HG03460 (cell line): ENCODE results near the gene SPEN.
"Not testable (repeated sequence)": the region's sequence is repeated elsewhere in the genome, so short reads cannot be mapped to it uniquely, and the experiment has no call there.

Source experiments
- ATAC-seq: cut with Tn5 transposase; IDR thresholded peaks from one replicate; pipeline ENCODE4 v1.9.1; 2021; ENCODE audit not compliant: unreplicated experiment

Gene SPEN

DNA sequence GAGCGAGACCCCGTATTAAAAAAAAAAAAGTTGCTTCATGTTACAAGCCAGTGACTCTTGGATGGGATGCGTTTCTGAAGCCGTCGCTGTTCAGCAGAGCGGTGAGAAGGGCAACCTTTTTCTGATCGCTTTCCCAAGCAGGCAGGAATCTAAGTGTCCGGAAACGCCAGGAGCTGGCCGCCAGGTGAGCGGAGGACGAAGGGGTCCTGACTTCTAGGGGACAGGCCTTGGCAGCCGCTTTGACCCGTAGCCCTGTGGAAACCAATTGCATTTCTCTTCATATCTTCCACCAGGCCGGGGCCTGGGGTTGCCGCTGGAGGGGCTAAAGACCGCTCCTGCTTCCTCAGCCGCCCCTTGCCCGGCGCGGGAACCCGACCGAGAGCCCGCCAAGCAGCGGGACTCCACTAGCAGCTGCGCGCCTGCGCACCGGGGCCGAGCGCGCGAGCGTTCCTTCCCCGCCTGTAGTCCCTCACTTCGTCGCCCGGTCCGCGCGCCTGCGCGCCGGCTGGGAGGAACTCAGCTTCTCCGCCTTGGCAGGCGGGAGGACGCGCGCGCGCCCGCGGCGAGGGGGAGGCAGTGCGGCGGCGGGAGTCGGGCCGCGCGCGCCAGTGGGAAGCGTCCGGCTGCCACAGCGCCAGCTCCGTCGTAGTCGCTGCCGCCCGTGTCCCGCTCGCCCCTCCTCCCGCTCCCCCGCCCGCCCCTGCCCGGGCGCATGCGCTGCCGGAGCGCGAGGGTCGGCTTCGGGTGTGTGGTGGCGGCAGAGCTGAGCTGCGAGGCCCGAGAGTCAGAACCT, at the start of gene SPEN:
Gene SPEN (plus strand): TSS at position 608 of the 793 bp plus-strand sequence. CDS start 361 bp downstream, outside the sequence.
- peak; percentile 53 for ATAC-seq

- ATAC-seq = no peak
Measured at GRCh38 chr1:15799004-15799867, 48.3 kb upstream of the SPEN start.

DNA sequence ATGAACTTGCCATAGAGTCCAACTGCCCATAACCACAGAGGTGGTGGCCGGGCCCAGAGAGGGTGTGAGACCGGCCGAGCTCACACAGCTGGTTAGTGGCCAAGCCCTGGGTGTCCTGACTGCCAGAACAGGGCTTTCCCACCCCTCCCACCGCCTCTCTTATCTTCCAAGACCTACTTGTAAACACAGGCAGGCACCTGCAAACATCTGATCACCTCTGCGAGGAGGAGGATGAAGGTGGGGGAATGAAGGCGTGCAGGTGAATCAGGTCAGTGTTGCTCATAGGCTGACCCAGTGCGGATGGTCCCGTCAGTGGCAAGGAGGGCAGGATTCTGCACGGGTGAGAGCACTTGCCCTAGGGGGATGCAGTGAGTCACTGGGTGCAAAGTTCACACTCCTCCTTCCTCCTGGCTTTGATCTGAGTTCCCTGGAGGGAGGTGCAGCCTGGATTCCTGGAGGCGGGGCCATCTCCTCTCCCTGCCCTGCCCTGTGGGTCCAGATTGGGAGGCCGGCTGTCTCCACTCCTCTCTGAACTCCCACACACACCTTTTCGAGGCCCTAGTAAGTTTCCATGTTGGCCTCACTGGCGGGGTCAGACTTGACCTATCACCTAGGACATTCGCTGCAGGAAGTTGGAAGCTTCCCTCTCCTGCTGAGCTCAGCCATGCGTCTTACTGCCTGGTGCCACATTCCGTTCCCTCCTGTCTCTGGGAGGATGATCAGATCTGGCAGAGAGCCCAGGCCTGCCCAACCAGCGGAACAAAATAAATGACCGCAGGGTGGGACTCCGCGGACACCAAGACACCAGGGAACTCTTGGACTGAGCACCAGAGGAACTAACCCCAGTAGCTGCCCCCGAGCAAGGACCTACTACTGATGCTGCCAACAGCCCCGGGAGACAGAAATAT, 47.3 kb upstream of the SPEN start:
- ATAC-seq = no peak

GRCh38 chr1:15802234-15802965, 45.1 kb upstream of the SPEN start:
- ATAC-seq = no peak

GRCh38 chr1:15803380-15803779, 44.1 kb upstream of the SPEN start:
- no peak for ATAC-seq

- no peak for ATAC-seq
Measured at GRCh38 chr1:15804060-15804459, 43.4 kb upstream of the SPEN start.

GRCh38 chr1:15807121-15807520, 40.4 kb upstream of the SPEN start:
- no peak for ATAC-seq

- not testable (repeated sequence) for ATAC-seq
Measured at GRCh38 chr1:15807549-15807948, 40.0 kb upstream of the SPEN start, which contains the start of gene UQCRHL. Gene UQCRHL (minus strand): TSS chr1:15807649. CDS start chr1:15807649, 0 bp downstream.

- no peak for ATAC-seq
Measured at GRCh38 chr1:15808955-15809354, 38.6 kb upstream of the SPEN start.

DNA sequence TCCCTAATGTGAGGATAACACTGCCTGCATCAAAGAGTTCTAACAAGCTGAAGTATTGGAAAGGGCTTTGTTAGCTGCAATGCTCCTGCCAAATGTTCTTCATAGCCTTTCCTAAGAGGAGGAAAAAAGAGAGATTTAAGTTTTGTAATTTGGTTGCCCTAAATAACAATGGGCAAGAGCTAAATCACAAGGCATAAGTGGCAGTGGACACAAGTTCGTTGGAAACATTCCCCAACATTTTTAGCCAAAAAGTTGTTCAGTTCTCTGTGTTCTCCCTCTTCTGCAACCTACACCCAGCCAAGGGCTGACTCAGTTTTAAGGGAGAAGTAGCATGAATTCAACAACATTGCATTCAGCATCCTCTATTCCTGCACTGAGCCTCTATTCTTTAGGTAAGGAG, 37.4 kb upstream of the SPEN start:
- no peak for ATAC-seq

DNA sequence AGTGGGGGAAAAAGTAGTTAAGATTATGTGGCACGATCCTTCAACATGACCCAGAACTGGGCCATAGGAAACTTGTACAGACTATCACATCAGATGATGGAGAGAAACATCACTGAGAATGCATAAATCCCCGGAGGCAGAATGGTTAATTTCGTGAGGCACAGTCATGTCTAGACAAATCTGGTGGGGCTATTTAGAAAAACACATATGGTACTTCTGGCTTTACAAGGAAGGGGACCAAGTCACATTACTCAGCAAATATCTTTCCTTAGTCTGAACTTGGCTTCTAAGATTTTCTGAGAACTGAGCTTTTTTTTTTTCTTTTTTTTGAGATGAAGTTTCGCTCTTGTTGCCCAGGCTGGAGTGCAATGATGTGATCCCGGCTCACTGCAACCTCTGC, 30.8 kb upstream of the SPEN start:
- no peak for ATAC-seq

DNA sequence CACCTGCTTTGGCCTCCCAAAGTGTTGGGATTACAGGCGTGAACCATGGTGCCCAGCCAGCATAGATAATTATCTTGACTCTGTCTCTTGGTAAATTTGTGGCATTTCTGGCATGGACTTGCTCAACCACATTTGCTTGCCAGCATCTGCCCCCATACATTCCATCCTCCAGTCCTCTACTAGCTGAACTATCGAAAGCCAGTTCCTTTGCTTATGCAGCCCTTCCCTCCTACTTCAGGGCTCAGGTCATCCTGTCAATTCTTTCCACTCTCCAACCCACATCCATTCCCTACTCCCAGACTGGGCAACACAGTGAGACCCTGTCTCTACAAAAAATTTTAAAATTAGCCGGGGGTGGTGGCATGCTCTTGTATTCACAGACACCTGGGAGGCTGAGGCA, 27.0 kb upstream of the SPEN start:
- no peak for ATAC-seq

GRCh38 chr1:15825800-15826199, 21.7 kb upstream of the SPEN start:
- no peak for ATAC-seq

GRCh38 chr1:15826810-15827507, 20.5 kb upstream of the SPEN start:
- no peak for ATAC-seq

DNA sequence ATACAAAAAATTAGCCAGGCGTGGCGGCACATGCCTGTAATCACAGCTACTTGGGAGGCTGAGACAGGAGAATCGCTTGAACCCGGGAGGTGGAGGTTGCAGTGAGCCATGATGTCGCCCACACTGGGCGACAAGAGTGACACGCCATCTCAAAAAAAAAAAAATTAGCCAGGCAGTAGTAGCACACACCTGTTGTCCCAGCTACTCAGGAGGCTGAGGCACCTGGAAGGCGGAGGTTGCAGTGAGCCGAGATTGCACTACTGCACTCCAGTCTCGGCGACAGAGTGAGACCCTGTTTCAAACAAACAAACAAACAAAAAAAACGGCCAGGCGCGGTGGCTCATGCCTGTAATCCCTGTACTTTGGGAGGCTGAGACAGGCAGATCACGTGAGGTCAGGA, 19.9 kb upstream of the SPEN start:
- not testable (repeated sequence) for ATAC-seq

DNA sequence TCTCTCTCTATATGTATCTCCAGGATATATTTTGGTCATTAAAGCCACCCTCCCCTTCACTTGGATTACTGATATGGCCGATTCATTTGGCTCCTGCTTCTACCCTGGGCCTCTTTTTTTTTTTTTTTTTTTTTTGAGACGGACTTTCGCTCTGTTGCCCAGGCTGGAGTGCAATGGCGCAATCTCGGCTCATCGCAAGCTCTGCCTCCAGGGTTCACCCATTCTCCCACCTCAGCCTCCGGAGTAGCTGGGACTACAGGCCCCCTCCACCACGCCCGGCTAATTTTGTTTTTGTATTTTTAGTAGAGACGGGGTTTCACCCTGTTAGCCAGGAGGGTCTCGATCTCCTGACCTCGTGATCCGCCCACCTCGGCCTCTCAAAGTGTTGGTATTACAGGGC, 18.6 kb upstream of the SPEN start:
- not testable (repeated sequence) for ATAC-seq

DNA sequence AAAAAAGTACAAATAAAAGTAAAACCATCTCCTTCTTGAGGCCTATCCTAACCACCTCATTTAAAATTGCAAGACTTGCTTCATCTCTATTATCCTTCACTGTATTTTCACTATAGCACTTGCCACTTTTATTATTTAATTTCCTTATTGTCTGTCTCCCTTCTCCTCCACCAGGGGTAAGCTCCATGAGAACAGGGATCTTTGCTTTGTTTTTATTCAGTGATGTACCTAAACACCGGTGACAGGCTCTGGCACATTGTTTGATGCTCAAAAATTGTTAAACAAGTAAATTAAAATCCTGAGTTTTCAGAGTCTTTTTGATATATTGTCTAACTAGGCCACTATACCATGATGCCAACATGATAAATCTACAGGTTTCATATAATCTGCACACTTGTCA, 17.2 kb upstream of the SPEN start:
- ATAC-seq = no peak

DNA sequence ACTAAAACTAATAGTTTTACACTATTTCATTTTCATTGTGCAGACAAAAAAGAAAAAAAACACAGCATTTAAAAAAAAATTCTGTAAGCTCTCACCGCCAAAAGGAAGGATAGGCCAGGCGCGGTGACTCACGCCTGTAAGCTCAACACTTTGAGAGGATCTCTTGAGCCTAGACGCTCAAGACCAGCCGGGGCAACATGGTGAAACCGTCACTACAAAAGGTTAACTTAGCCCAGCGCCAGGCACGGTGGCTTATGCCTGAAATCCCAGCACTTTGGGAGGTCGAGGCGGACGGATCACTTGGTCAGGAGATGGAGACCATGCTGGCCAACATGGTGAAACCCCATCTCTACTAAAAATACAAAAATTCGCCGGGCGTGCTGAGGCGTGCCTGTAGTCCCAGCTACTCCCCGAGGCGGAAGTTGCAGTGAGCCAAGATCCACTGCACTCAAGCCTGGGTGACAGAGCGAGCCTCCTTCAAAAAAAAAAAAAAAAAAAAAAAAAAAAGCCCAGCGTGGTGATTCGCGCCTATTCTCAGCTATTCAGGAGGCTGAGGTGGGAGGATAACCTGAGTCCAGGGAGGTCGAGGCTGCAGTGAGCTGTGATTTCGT, 14.3 kb upstream of the SPEN start:
- no peak for ATAC-seq

GRCh38 chr1:15833842-15834405, 13.6 kb upstream of the SPEN start:
- no peak for ATAC-seq
